HepG2 (cell line): ENCODE measurements around the gene DOCK1. TPM values are rescaled to one million over a fixed set of nuclear protein-coding genes. Genes with fewer than 3 reads are reported as not detected.

Source experiments
- CBX2 ChIP-seq, 2 experiments: fragments of 200-600 bp in 1 of 2; sonication (generic); formaldehyde crosslinking in 1 of 2; IDR thresholded peaks; 2 replicates each; pipeline versions ENCODE4 v1.7.0 to v1.8.1; 2018 to 2022; ENCODE audit warnings: low read depth in 2 of 2, low read length in 1 of 2, mild to moderate bottlenecking in 1 of 2, missing genetic modification reagents in 1 of 2
- HMGXB3 ChIP-seq: sonication (generic); formaldehyde crosslinking; IDR thresholded peaks from 2 replicates; pipeline ENCODE4 v1.4.0; 2020; ENCODE audit warnings: missing genetic modification reagents, borderline replicate concordance
- HNRNPH1 ChIP-seq: fragments of 200-400 bp; formaldehyde crosslinking; optimal IDR thresholded peaks from 2 replicates; pipeline ENCODE3; 2017; ENCODE audit warnings: mild to moderate bottlenecking, low read depth, low read length
- ISL2 ChIP-seq: sonication (generic); formaldehyde crosslinking; IDR thresholded peaks from 2 replicates; pipeline ENCODE4 v1.5.0; 2020; ENCODE audit warnings: missing genetic modification reagents
- KLF9 ChIP-seq: IDR thresholded peaks from 2 replicates; pipeline ENCODE4 v1.6.1; 2016; ENCODE audit warnings: low read depth
- MED13 ChIP-seq: sonication (generic); formaldehyde crosslinking; IDR thresholded peaks from 2 replicates; pipeline ENCODE4 v1.5.0; 2020; ENCODE audit warnings: missing genetic modification reagents
- MTF2 ChIP-seq: sonication (generic); formaldehyde crosslinking; IDR thresholded peaks from 2 replicates; pipeline ENCODE4 v1.5.0; 2020; ENCODE audit warnings: missing genetic modification reagents, borderline replicate concordance
- ZC3H13 ChIP-seq: sonication (generic); formaldehyde crosslinking; IDR thresholded peaks from 2 replicates; pipeline ENCODE4 v1.8.1; 2023; ENCODE audit warnings: mild to moderate bottlenecking, missing genetic modification reagents, moderate library complexity
- ZNF496 ChIP-seq: sonication (generic); formaldehyde crosslinking; IDR thresholded peaks from 2 replicates; pipeline ENCODE4 v1.8.1; 2023; ENCODE audit warnings: mild to moderate bottlenecking, moderate library complexity, missing genetic modification reagents; ENCODE audit not compliant: insufficient replicate concordance
- ZNF510 ChIP-seq: sonication (generic); formaldehyde crosslinking; IDR thresholded peaks from 2 replicates; pipeline ENCODE4 v1.4.0; 2020; ENCODE audit warnings: low read depth, mild to moderate bottlenecking, missing genetic modification reagents
- ZNF564 ChIP-seq: sonication (generic); formaldehyde crosslinking; IDR thresholded peaks from 2 replicates; pipeline ENCODE4 v1.8.1; 2023; ENCODE audit warnings: mild to moderate bottlenecking, missing genetic modification reagents
- polyA plus RNA-seq, 8 experiments: library from polyadenylated mRNA; depleted of rRNA in 3 of 8; stranded (reverse) in 7 of 8; unstranded in 1 of 8; fragments of >200 nt; fragmentation: Illumina TruSeq in 4 of 8; extraction: Trizol in 4 of 8; gene quantifications; 2 replicates each; pipeline versions ENCODE4 v1.2.1 to v1.2.3, GENCODE V29; 2011 to 2016; ENCODE audit warnings: low read depth in 4 of 8, missing spikeins in 1 of 8, mixed read lengths in 1 of 8; ENCODE audit not compliant: insufficient read depth in 1 of 8
- total RNA-seq, 5 experiments: library from RNA; depleted of rRNA; stranded (reverse); fragments of >200 nt; fragmentation: Illumina TruSeq; extraction: Trizol; gene quantifications; 2 replicates each; pipeline ENCODE4 v1.2.3, GENCODE V29; 2016; ENCODE audit warnings: low read depth in 1 of 5
- TF ChIP-seq, protein P1 (sequence below): sonication (generic); formaldehyde crosslinking; IDR thresholded peaks from 2 replicates; pipeline ENCODE4 v1.4.0; 2020; ENCODE audit warnings: missing genetic modification reagents, borderline replicate concordance
- TF ChIP-seq, protein P2 (sequence below): sonication (generic); formaldehyde crosslinking; IDR thresholded peaks from 2 replicates; pipeline ENCODE4 v1.4.0; 2020; ENCODE audit warnings: mild to moderate bottlenecking, missing genetic modification reagents
- TF ChIP-seq, protein P3 (sequence below): sonication (generic); formaldehyde crosslinking; IDR thresholded peaks from 2 replicates; pipeline ENCODE4 v1.4.0; 2020; ENCODE audit warnings: mild to moderate bottlenecking, missing genetic modification reagents

Gene DOCK1
- total and polyA plus RNA-seq, 2 of the 13 experiments (the other 11 are each of a cell fraction or from before 2014, with no cell fraction given) = 8.3 to 25.5 TPM

DNA sequence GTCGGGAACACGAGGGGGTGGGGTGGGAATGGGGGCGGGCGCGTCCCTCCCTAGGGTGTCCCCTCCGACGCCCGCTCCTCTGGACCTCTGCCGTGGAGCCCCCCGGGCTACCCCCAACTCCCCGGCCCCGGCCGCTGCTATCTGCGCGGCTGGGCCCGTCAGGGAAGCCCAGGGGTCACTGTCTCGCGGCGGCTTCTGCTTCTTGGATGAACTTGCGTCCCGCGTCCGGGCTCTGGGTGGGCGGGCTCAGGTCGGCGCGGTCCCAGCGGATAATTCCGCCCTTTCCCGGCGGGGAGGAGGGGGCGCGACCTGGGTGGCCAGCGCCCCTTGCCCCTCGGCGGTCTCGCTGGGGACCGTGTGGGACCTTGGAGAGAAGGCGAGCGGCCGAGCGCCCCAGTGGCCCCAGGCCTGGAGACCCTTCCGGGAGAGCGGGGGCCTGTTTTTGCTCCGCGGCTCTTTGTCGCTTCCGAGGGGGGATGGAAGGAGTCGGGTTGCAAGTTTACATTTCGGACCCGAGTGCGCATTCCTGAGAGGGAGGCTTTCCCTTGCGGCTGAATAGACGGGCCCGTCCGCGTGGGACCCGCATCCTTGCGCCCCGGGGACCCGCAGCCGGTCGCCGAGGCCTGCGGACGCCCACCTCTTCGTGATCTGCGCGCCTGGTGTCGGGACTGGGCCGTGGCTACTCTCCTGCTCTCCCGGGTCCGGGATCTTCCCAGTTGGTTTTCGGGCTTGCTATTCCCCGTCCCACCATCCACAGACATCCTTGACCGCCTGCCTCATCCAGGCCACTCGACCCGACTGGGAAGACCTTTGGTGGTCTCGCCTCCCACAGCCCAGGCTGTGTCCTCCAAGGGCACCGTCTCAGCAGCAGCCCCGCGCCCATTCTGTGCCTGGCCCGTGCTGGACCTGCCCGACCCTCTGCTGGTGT, 812 bp downstream of the DOCK1 start (continued):
- no peak for TF ChIP-seq ZNF510 (CRISPR knock-in tag)
- no peak for TF ChIP-seq ZC3H13 (CRISPR knock-in tag)
- TF ChIP-seq HNRNPH1 = no peak
- no peak for TF ChIP-seq ZNF564
- TF ChIP-seq, protein P1, sequence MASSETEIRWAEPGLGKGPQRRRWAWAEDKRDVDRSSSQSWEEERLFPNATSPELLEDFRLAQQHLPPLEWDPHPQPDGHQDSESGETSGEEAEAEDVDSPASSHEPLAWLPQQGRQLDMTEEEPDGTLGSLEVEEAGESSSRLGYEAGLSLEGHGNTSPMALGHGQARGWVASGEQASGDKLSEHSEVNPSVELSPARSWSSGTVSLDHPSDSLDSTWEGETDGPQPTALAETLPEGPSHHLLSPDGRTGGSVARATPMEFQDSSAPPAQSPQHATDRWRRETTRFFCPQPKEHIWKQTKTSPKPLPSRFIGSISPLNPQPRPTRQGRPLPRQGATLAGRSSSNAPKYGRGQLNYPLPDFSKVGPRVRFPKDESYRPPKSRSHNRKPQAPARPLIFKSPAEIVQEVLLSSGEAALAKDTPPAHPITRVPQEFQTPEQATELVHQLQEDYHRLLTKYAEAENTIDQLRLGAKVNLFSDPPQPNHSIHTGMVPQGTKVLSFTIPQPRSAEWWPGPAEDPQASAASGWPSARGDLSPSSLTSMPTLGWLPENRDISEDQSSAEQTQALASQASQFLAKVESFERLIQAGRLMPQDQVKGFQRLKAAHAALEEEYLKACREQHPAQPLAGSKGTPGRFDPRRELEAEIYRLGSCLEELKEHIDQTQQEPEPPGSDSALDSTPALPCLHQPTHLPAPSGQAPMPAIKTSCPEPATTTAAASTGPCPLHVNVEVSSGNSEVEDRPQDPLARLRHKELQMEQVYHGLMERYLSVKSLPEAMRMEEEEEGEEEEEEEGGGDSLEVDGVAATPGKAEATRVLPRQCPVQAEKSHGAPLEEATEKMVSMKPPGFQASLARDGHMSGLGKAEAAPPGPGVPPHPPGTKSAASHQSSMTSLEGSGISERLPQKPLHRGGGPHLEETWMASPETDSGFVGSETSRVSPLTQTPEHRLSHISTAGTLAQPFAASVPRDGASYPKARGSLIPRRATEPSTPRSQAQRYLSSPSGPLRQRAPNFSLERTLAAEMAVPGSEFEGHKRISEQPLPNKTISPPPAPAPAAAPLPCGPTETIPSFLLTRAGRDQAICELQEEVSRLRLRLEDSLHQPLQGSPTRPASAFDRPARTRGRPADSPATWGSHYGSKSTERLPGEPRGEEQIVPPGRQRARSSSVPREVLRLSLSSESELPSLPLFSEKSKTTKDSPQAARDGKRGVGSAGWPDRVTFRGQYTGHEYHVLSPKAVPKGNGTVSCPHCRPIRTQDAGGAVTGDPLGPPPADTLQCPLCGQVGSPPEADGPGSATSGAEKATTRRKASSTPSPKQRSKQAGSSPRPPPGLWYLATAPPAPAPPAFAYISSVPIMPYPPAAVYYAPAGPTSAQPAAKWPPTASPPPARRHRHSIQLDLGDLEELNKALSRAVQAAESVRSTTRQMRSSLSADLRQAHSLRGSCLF (CRISPR knock-in tag) = no peak
- no peak for TF ChIP-seq HMGXB3 (CRISPR knock-in tag)
- no peak for TF ChIP-seq ZNF496 (CRISPR knock-in tag)
- no peak; the same call in 1 of the 2 replicates for TF ChIP-seq MTF2 (CRISPR knock-in tag)
- no peak for TF ChIP-seq KLF9 (CRISPR knock-in tag)
- TF ChIP-seq, protein P2, sequence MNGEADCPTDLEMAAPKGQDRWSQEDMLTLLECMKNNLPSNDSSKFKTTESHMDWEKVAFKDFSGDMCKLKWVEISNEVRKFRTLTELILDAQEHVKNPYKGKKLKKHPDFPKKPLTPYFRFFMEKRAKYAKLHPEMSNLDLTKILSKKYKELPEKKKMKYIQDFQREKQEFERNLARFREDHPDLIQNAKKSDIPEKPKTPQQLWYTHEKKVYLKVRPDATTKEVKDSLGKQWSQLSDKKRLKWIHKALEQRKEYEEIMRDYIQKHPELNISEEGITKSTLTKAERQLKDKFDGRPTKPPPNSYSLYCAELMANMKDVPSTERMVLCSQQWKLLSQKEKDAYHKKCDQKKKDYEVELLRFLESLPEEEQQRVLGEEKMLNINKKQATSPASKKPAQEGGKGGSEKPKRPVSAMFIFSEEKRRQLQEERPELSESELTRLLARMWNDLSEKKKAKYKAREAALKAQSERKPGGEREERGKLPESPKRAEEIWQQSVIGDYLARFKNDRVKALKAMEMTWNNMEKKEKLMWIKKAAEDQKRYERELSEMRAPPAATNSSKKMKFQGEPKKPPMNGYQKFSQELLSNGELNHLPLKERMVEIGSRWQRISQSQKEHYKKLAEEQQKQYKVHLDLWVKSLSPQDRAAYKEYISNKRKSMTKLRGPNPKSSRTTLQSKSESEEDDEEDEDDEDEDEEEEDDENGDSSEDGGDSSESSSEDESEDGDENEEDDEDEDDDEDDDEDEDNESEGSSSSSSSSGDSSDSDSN (CRISPR knock-in tag) = peak; percentile 90
- no peak for TF ChIP-seq MED13 (CRISPR knock-in tag)
- TF ChIP-seq, protein P3, sequence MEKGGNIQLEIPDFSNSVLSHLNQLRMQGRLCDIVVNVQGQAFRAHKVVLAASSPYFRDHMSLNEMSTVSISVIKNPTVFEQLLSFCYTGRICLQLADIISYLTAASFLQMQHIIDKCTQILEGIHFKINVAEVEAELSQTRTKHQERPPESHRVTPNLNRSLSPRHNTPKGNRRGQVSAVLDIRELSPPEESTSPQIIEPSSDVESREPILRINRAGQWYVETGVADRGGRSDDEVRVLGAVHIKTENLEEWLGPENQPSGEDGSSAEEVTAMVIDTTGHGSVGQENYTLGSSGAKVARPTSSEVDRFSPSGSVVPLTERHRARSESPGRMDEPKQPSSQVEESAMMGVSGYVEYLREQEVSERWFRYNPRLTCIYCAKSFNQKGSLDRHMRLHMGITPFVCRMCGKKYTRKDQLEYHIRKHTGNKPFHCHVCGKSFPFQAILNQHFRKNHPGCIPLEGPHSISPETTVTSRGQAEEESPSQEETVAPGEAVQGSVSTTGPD = no peak
- no peak for TF ChIP-seq ISL2 (CRISPR knock-in tag)
- no peak for TF ChIP-seq CBX2 (IDR thresholded peaks at IDR 0.05; ENCODE audit: low read depth, low read length)
- no peak for TF ChIP-seq CBX2 (CRISPR knock-in tag; IDR thresholded peaks at IDR 0.05; ENCODE audit: low read depth)
